Thyroid gland (tissue), 4 donors: Measurements from ENCODE around the gene DST. TPM values are rescaled to one million over a fixed set of nuclear protein-coding genes. Genes with fewer than 3 reads are reported as not detected.

Experiments
- DNase-seq, 2 donors: peaks; one replicate each; pipeline ENCODE4 v3.0.0-alpha.2; 2019
- H3K27ac ChIP-seq, 3 donors: fragments of 200-600 bp; sonication (generic); 1 replicate in 2 of 3; 2 replicates in 1 of 3; pipeline ENCODE4 v1.5.1; 2016 to 2019; ENCODE audit warnings: mild to moderate bottlenecking in 1 of 3, moderate library complexity in 1 of 3
- H3K27me3 ChIP-seq: fragments of 200-600 bp; sonication (generic); one replicate; pipeline ENCODE4 v1.5.1; 2019
- H3K36me3 ChIP-seq, 2 donors: fragments of 200-600 bp; sonication (generic); one replicate each; pipeline ENCODE4 v1.5.1; 2016 to 2019
- H3K4me1 ChIP-seq, 2 donors: fragments of 200-600 bp; sonication (generic); one replicate each; pipeline ENCODE4 v1.5.1; 2017 to 2019
- H3K4me3 ChIP-seq, 3 donors: fragments of 200-600 bp; sonication (generic); replicated peaks in 1 of 3; 1 replicate in 2 of 3; 2 replicates in 1 of 3; pipeline ENCODE4 v1.5.1; 2016; ENCODE audit warnings: mild to moderate bottlenecking in 1 of 3
- H3K9me3 ChIP-seq: fragments of 200-600 bp; sonication (generic); one replicate; pipeline ENCODE4 v1.5.1; 2017
- POLR2A ChIP-seq, 2 donors: fragments of 450-650 bp; IDR thresholded peaks; one replicate each; pipeline ENCODE4 v1.6.1; 2017; ENCODE audit warnings: antibody characterized with exemption in 2 of 2, mild to moderate bottlenecking in 2 of 2, moderate library complexity in 1 of 2
- WGBS, 2 donors: methylation state at CpG; one replicate each; pipeline ENCODE4 v1.1.5; 2017; 5-methylcytosine and 5-hydroxymethylcytosine counted together
- intact Hi-C: fragments of 100-400 bp; cut with DNase I; formaldehyde crosslinking; loops from one replicate; pipeline ENCODE4 v1.15.1; 2023
- total RNA-seq, 4 donors: library from RNA; depleted of rRNA; stranded (reverse); fragments of >200 nt; gene quantifications; one replicate each; pipeline ENCODE4 v1.2.3, GENCODE V29; 2016
- TF ChIP-seq, protein P1 (sequence below), 6 experiments: fragments of 200-600 bp in 3 of 6; fragments of 450-650 bp in 3 of 6; sonication (generic) in 3 of 6; IDR thresholded peaks; one replicate each; pipeline ENCODE4 v1.5.1; 2016 to 2019; ENCODE audit warnings: antibody characterized with exemption in 6 of 6, mild to moderate bottlenecking in 2 of 6, inconsistent platforms in 1 of 6, moderate library complexity in 1 of 6

DST gene
- total RNA-seq, 4 donors from 2014 or later, result 99.8 to 169 (median 149) TPM

DNA sequence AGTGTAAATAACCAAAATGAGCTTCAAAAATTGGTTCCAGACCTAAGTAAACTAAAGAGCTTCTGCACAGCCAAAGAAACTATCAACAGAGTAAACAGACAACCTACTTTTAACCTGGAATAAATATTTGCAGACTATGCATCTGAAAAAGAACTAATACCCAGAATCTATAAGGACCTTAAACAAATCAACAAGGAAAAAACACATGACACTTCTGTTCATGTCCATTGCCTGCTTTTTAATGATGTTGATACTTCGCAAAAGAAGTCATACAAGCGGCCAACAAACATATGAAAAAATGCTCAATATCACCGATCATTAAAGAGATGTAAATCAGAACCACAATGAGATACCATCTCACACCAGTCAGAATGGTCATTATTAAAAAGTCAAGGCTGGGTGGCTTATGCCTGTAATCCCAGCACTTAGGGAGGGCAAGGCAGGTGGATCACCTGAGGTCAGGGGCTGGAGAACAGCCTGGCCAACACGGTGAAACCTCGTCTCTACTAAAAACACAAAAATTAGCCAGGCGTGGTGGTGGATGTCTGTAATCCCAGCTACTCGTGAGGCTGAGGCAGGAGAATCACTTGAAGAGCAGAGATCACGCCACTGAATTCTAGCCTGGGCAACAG, 42.5 kb upstream of the DST start:
- peak in 1 of 2 donors; percentile 23 for DNase-seq
- no peak overlapping the region for H3K4me3 ChIP-seq
- H3K4me1 ChIP-seq, result peaks cover 3 to 5% of the 10 kb centered on the region in 2 donors
- 63 to 65% methylated on average over 8 of the region's 8 CpGs for WGBS, 2 donors
- no peaks in the 10 kb centered on the region for H3K27me3 ChIP-seq
- no peaks in the 10 kb centered on the region for H3K9me3 ChIP-seq
- no peak overlapping the region for H3K27ac ChIP-seq
- TF ChIP-seq POLR2A (IDR thresholded peaks at IDR 0.05), result no peak
- TF ChIP-seq, protein P1, sequence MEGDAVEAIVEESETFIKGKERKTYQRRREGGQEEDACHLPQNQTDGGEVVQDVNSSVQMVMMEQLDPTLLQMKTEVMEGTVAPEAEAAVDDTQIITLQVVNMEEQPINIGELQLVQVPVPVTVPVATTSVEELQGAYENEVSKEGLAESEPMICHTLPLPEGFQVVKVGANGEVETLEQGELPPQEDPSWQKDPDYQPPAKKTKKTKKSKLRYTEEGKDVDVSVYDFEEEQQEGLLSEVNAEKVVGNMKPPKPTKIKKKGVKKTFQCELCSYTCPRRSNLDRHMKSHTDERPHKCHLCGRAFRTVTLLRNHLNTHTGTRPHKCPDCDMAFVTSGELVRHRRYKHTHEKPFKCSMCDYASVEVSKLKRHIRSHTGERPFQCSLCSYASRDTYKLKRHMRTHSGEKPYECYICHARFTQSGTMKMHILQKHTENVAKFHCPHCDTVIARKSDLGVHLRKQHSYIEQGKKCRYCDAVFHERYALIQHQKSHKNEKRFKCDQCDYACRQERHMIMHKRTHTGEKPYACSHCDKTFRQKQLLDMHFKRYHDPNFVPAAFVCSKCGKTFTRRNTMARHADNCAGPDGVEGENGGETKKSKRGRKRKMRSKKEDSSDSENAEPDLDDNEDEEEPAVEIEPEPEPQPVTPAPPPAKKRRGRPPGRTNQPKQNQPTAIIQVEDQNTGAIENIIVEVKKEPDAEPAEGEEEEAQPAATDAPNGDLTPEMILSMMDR (IDR thresholded peaks at IDR 0.05), result no peak
- intact Hi-C loops, result no loop called here
- H3K36me3 ChIP-seq, result no peaks in the 10 kb centered on the region

DNA sequence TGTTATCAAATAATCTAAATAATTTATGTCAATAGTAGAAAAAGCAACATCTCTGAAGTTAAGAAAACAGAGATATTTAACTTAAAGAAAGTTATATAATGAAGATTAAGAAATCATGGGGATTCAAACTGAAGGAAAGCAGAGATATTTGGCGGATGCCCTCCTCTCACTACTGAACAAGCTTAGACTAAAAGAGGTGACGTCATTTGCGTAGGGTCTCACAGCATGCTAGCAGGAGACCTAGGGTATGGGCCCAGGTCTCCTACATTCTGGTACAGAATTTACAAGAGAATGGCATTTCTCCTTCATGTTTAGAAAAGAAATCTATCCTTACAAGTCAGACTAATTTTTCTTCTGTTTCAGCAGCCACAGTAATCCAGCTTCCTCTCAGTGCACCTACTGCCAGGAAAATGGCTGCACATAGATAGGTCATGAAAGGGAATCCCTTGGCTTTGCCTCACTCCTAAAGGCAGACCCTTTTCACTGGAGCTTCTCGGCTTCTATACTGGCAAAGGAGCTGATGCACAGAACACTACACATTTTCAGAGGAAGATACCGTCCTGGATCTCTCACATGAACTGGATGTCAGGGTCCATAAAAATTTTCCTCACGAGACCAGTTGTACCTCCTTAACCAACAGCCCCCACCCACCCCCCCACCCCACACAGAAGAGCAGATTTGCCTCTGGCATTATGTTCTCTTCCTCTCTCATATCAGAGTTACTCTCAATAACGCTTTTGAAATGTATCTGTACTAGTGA, 41.8 kb upstream of the DST start:
- Histone ChIP-seq H3K27ac (no peak overlapping the region), H3K9me3 (no peaks in the 10 kb centered on the region), H3K27me3 (no peaks in the 10 kb centered on the region), H3K4me1 (peaks cover 3 to 5% of the 10 kb centered on the region in 2 donors), H3K36me3 (no peaks in the 10 kb centered on the region), H3K4me3 (no peak overlapping the region)
- TF ChIP-seq, protein P1 (IDR thresholded peaks at IDR 0.05), result no peak
- no peak for TF ChIP-seq POLR2A (IDR thresholded peaks at IDR 0.05)
- WGBS, 2 donors, result 93% methylated on average over 7 of the region's 7 CpGs
- no peak for DNase-seq
- intact Hi-C loops, result no loop called here

DNA sequence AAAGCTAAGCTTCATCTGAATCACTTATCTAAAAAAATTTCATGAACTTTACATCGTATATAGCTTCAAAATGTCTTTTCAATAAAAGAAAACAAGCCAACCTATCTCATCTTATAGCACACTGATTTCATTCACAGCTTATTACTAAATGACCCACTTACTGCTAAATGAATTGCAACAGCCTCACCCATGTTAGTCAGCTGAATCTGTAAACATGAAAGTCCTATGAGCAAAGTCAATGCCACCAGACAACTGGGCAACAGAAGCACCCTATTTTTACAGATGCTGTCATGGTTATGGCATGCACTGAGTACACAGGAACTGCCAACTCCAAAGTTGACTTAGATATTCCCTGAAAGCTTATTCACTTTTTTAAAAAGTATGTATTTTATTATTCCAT, 41.2 kb upstream of the DST start:
- Histone ChIP-seq H3K4me1 (peaks cover 3 to 5% of the 10 kb centered on the region in 2 donors), H3K9me3 (no peaks in the 10 kb centered on the region), H3K27me3 (no peaks in the 10 kb centered on the region), H3K27ac (peak overlapping the region in 1 of 3 donors; percentile 21), H3K36me3 (no peaks in the 10 kb centered on the region), H3K4me3 (no peak overlapping the region)
- no peak for DNase-seq
- no peak for TF ChIP-seq POLR2A (IDR thresholded peaks at IDR 0.05)
- TF ChIP-seq, protein P1 (IDR thresholded peaks at IDR 0.05), result no peak
- intact Hi-C loops, result no loop called here
- WGBS, 2 donors, result 87% methylated on average over 1 of the region's 1 CpG

DNA sequence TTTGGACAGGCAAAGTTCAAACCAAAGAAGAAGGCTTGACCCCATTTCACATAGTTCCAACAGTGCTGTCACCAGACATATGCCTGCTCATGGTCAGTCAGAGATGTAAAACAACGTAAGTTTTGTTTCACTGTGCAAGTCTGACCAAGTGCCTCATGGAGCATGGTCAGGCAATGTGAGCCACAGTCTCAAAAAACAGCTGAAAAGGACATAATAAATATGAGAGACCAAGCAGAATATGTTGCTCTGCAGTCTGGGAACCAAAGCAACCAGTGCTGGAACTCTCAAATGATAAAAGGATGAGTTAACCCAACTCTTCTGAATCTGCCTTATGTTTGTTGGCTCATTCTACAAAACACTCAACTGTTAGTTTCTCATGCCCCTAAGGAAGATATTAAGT, 39.9 kb upstream of the DST start:
- Histone ChIP-seq H3K27ac (no peak overlapping the region), H3K9me3 (no peaks in the 10 kb centered on the region), H3K4me3 (no peak overlapping the region), H3K27me3 (no peaks in the 10 kb centered on the region), H3K36me3 (no peaks in the 10 kb centered on the region), H3K4me1 (peaks cover 3 to 5% of the 10 kb centered on the region in 2 donors)
- intact Hi-C loops, result no loop called here
- DNase-seq, result no peak
- no peak for TF ChIP-seq POLR2A (IDR thresholded peaks at IDR 0.05)
- TF ChIP-seq, protein P1 (IDR thresholded peaks at IDR 0.05), result no peak
- 85 to 100% methylated on average over 1 of the region's 1 CpG for WGBS, 2 donors

DNA sequence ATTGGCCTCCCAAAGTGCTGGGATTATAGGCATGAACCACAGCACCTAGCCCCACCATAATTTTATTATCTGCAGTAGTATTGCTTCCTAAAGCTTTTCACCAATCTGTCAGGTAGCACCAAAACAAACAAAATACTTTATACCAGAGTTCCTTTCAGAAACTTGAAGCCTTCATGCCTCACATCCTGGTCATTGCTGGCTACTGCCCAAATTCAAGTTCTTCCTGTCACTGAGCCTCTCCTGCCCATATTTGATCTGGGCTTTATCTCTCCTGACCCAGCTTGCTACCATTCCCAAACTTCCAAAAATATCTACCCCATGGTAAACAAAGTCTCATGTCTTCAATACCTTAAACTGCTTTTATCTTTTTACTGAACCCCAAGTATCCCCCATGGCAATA, 34.9 kb upstream of the DST start:
- Histone ChIP-seq H3K27ac (no peak overlapping the region), H3K4me1 (no peaks in the 10 kb centered on the region), H3K36me3 (no peaks in the 10 kb centered on the region), H3K9me3 (no peaks in the 10 kb centered on the region), H3K27me3 (no peaks in the 10 kb centered on the region), H3K4me3 (no peak overlapping the region)
- intact Hi-C loops, result no loop called here
- no peak for DNase-seq
- TF ChIP-seq POLR2A (IDR thresholded peaks at IDR 0.05), result no peak
- TF ChIP-seq, protein P1 (IDR thresholded peaks at IDR 0.05), result no peak
